ENCODE results near the gene NDE1. TPM values are rescaled to one million over a fixed set of nuclear protein-coding genes. Genes with fewer than 3 reads are reported as not detected.

Gene NDE1
- total and polyA plus RNA-seq, 2 of the 8 experiments (the other 6 are each of a cell fraction or from before 2014, with no cell fraction given): 13.3 to 41.3 TPM

- Histone ChIP-seq H4K5ac (ENCODE audit: insufficient read length, low read depth, low read length) (no peak overlapping the region), H3K27ac (ENCODE audit: low read depth, low read length) (no peak overlapping the region), H3K23me2 (ENCODE audit: low read depth, low read length) (peaks cover 6% of the 10 kb centered on the region), H3K14ac (ENCODE audit: insufficient read length) (no peak overlapping the region), H3K4me1 (replicated peaks in 1 of 4; ENCODE audit: control insufficient read depth in 3 of 4, insufficient read depth in 4 of 4, low read length in 3 of 4) (peaks cover 0 to 6% (median 2%) of the 10 kb centered on the region in 4 experiments; a peak in 2 of 7 replicates), H2AK5ac (ENCODE audit: low read depth, low read length) (no peak overlapping the region), H3K4me3 (ENCODE audit: extremely low read depth in 1 of 4, insufficient read depth in 2 of 4, low read depth in 3 of 4, low read length in 4 of 4) (no peak overlapping the region), H3K36me3 (ENCODE audit: control insufficient read depth in 2 of 4, insufficient read depth in 4 of 4, low read length in 3 of 4) (no peaks in the 10 kb centered on the region), H4K8ac (ENCODE audit: extremely low read depth, insufficient read depth, low read length) (no peak overlapping the region), H3K4me2 (ENCODE audit: insufficient read depth in 1 of 2, low read depth in 2 of 2, low read length in 2 of 2) (no peak overlapping the region), H4K20me1 (replicated peaks in 1 of 2; ENCODE audit: control insufficient read depth in 1 of 2, insufficient read depth in 2 of 2, low read length in 2 of 2) (peaks cover 1 to 3% of the 10 kb centered on the region in 2 experiments), H3K4ac (replicated peaks; ENCODE audit: insufficient read length, low read depth, low read length) (no peak overlapping the region), H2BK20ac (ENCODE audit: low read length) (no peak overlapping the region), H3K23ac (ENCODE audit: insufficient read length) (no peak overlapping the region), H3K56ac (replicated peaks; ENCODE audit: insufficient read length, low read depth, low read length) (no peak overlapping the region), H3K9me3 (ENCODE audit: insufficient read depth in 2 of 2, low read depth in 1 of 2, low read length in 1 of 2) (no peaks in the 10 kb centered on the region), H3K9ac (replicated peaks in 1 of 4; ENCODE audit: extremely low read depth in 1 of 4, low read depth in 3 of 4, low read length in 3 of 4) (no peak overlapping the region), H2BK12ac (ENCODE audit: low read depth, low read length) (no peak overlapping the region), H2AFZ (ENCODE audit: low read length) (no peak overlapping the region), H3K79me1 (ENCODE audit: low read depth, low read length) (peaks cover 3% of the 10 kb centered on the region; the same call in 1 of the 2 replicates), H2BK120ac (replicated peaks; ENCODE audit: low read depth, low read length) (no peak overlapping the region), H2BK5ac (ENCODE audit: low read depth, low read length) (no peak overlapping the region), H3K18ac (ENCODE audit: extremely low read depth, low read length) (no peak overlapping the region), H3K79me2 (ENCODE audit: control insufficient read depth in 1 of 2, insufficient read depth in 2 of 2, low read length in 2 of 2) (peaks cover 0 to 14% of the 10 kb centered on the region in 2 experiments; a peak in 3 of 4 replicates), H3K27me3 (replicated peaks in 1 of 4; ENCODE audit: control insufficient read depth in 3 of 4, extremely low read depth in 1 of 4, insufficient read depth in 3 of 4, low read length in 3 of 4) (no peaks in the 10 kb centered on the region), H2BK15ac (ENCODE audit: low read length) (no peak overlapping the region), H4K91ac (replicated peaks; ENCODE audit: insufficient read length, low read length) (no peak overlapping the region)
- 88% methylated on average over 9 of the region's 9 CpGs; no CpG with 5 or more reads in 1 of the 2 experiments for WGBS, 2 experiments (ENCODE audit: extremely low coverage in 1 of 2, insufficient coverage in 1 of 2, insufficient read length in 1 of 2, insufficient replicate concordance in 2 of 2, low coverage in 1 of 2, low lambda C conversion rate in 2 of 2, missing lambda C conversion rate in 1 of 2)
- no peak for TF ChIP-seq CBX5 (IDR thresholded peaks at IDR 0.05; ENCODE audit: low read depth, low read length)
- CTCF ChIA-PET (ENCODE audit: partially characterized antibody): no interaction called here
- FAIRE-seq: no peak
- no peak for DNase-seq (ENCODE audit: low read depth in 1 of 2, low spot score in 2 of 2)
- POLR2A ChIA-PET (ENCODE audit: partially characterized antibody): no interaction called here
Observed at GRCh38 chr16:15648135-15648730, 1.8 kb upstream of the NDE1 start.

Data from H1 (cell line).